Measurements from ENCODE around the gene RHPN2.

RHPN2 gene

GRCh38 chr19:33086955-33087354 lies 22.3 kb upstream of the RHPN2 start:
- TF ChIP-seq GATA1 (IDR thresholded peaks at IDR 0.05; ENCODE audit: low read depth, low read length) (no peak), POLR2A (IDR thresholded peaks at IDR 0.05; ENCODE audit: low read length) (no peak)
- no peak for DNase-seq

DNA sequence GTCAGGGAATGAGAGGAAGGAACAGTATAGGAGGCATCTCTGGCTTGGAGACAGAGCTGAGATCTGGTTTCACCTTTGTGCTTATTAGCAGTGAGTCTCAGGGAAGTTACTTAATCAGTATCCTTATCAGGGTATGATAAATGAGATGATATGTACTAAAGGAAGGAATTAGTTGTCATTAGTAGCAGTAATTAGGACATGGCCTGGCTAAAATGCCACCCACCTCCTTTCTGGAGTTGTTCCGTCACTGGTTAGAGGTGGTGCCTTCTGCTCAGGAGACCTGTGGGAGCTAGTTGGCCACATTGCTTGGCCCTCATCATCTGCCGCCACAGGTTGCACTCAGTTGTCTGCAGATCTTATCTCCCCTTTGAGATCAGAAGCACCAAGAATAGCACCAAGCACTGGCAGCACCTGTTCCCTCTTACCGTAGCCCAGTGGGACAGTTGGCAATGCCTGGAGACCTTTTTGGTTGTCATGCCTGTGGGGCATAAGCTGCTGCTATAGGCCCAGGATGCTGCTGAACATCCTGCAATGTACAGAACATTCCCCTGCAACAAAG lies 21.0 kb upstream of the RHPN2 start:
- no peak for TF ChIP-seq POLR2A (IDR thresholded peaks at IDR 0.05; ENCODE audit: low read length)
- no peak for TF ChIP-seq GATA1 (IDR thresholded peaks at IDR 0.05; ENCODE audit: low read depth, low read length)
- DNase-seq, result no peak

DNA sequence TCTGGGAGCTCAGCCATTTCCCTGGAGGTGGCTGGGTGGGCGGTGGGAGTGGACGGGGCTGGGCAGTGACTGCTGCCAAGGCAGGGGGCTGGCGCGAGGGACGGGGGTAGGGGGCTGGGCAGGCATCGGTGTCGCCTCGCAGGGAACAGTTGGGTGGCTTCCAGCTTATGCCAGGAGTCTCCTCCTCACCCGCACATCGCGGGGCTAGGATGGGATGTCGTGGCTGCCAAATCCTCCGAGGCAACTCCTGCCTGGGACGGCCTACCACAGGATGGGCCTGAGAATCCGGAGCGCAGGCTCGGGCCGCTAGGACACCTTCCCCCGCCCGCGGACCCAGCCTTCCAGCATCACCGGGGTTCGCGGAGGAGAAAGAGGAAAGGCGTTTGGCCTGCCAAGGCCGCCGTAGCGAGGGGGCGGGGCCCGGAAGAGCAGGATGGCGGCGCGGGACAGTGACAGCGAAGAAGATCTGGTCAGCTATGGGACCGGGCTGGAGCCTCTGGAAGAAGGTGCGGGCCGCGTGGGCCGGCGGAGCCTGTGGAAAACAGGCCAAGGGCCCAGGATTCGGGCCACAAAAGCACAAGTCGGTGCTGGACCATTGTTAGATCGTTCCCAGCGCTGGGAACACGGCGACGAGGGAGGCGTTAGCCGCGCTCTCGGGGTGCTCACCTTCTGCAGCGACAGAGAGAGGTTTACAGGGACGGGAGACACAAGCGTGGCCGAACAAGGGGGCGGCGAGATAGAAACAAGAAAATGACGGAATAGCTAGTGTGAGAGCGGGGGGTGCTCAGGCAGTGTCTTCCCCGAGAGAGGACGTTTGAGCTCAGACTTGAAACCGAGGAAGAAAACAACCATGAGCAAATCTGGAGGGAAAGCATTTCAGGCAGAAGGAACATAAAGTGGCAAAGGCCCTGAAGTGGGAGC lies 16.3 kb upstream of the RHPN2 start, which contains the start of gene GPATCH1:
GPATCH1 (plus strand) TSS at position 421 of the 921 bp plus-strand sequence; CDS start at position 434, 13 bp downstream.
- DNase-seq, result peak; percentile 89 to 92
- peak; percentile 69 for TF ChIP-seq POLR2A (IDR thresholded peaks at IDR 0.05; ENCODE audit: low read length)
- no peak for TF ChIP-seq GATA1 (IDR thresholded peaks at IDR 0.05; ENCODE audit: low read depth, low read length)

- TF ChIP-seq POLR2A (IDR thresholded peaks at IDR 0.05; ENCODE audit: low read length) (no peak), GATA1 (IDR thresholded peaks at IDR 0.05; ENCODE audit: low read depth, low read length) (no peak)
These were observed 10.8 kb upstream of the RHPN2 start for GRCh38 chr19:33075519-33075918.

GRCh38 chr19:33071887-33072286 lies 7.2 kb upstream of the RHPN2 start:
- no peak for TF ChIP-seq GATA1 (IDR thresholded peaks at IDR 0.05; ENCODE audit: low read depth, low read length)
- no peak for TF ChIP-seq POLR2A (IDR thresholded peaks at IDR 0.05; ENCODE audit: low read length)
- DNase-seq, result no peak

More at GRCh38 chr19:33075519-33075918, 10.8 kb upstream of the RHPN2 start:
- no peak for DNase-seq

DNA sequence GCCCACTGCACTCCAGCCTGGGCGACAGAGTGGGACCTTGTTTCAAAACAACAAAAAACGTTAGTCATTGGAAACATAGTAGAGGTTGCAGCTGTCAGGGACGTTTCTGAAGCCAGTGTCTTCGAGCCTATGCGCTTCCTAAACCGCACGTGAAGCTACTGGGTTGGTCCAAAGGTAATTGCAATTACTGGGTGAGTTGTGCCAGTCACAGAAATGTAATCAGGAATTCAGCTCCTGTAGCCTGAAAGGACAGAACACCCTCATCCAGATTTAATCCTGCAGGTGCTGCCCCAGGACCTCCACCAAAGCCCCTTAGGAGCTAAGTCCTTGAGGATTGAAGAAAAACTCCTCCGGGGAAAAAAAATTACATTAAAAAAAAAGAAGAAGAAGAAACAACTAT lies 2.4 kb upstream of the RHPN2 start:
- DNase-seq, result no peak
- TF ChIP-seq GATA1 (IDR thresholded peaks at IDR 0.05; ENCODE audit: low read depth, low read length), result no peak

DNA sequence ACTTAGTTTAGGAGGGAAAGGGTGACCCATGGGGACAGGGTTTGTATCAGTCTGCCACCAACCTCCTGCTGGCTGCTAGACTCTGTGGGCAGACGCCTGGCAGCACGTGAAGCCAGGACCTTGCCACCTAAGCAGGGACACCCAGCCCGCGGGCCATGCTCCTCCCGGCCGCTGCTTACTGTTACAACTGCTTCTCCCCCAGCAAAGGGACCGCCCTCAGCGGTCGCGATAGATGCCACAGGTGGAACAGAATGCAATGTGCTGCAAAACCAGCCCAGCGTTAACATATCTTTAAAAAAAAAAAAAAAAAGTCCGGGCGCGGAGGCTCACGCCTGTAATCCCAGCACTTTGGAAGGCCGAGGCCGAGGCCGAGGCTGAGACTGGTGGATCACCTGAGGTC lies 1.9 kb upstream of the RHPN2 start:
- TF ChIP-seq POLR2A (IDR thresholded peaks at IDR 0.05; ENCODE audit: low read length) (no peak), GATA1 (IDR thresholded peaks at IDR 0.05; ENCODE audit: low read depth, low read length) (no peak)
- no peak for DNase-seq

DNA sequence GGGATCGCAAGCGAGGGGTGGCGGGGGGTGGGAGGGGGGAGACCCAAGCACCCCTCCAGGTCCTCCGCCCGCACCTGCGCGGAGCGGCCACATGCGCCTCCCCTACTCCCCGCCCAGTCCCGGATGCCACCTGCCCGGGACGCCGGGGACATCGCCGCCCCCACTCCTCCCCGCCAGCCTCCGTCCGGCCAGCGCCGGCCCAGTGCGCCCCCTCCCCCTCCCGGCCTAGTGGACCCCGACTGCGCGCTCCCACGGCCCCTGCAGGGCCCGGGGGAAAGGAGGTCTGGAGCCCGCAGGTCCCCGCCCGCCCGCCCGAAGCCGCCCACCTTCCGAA lies 263 bp downstream of the RHPN2 start:
- DNase-seq, result no peak
- no peak for TF ChIP-seq GATA1 (IDR thresholded peaks at IDR 0.05; ENCODE audit: low read depth, low read length)
- no peak for TF ChIP-seq POLR2A (IDR thresholded peaks at IDR 0.05; ENCODE audit: low read length)

GRCh38 chr19:33063753-33064457 lies 783 bp downstream of the RHPN2 start:
- DNase-seq, result no peak
- no peak for TF ChIP-seq POLR2A (IDR thresholded peaks at IDR 0.05; ENCODE audit: low read length)
- no peak for TF ChIP-seq GATA1 (IDR thresholded peaks at IDR 0.05; ENCODE audit: low read depth, low read length)

GRCh38 chr19:33063356-33063752 lies 1.3 kb downstream of the RHPN2 start:
- no peak for DNase-seq
- no peak for TF ChIP-seq POLR2A (IDR thresholded peaks at IDR 0.05; ENCODE audit: low read length)
- TF ChIP-seq GATA1 (IDR thresholded peaks at IDR 0.05; ENCODE audit: low read depth, low read length), result no peak

- DNase-seq, result no peak
- no peak for TF ChIP-seq GATA1 (IDR thresholded peaks at IDR 0.05; ENCODE audit: low read depth, low read length)
- TF ChIP-seq POLR2A (IDR thresholded peaks at IDR 0.05; ENCODE audit: low read length), result no peak
These were observed 1.8 kb downstream of the RHPN2 start for GRCh38 chr19:33062902-33063301.

GRCh38 chr19:33060586-33060985 lies 4.1 kb downstream of the RHPN2 start:
- TF ChIP-seq GATA1 (IDR thresholded peaks at IDR 0.05; ENCODE audit: low read depth, low read length) (no peak), POLR2A (IDR thresholded peaks at IDR 0.05; ENCODE audit: low read length) (no peak)
- DNase-seq, result no peak

GRCh38 chr19:33055718-33056117 lies 9.0 kb downstream of the RHPN2 start:
- no peak for TF ChIP-seq POLR2A (IDR thresholded peaks at IDR 0.05; ENCODE audit: low read length)
- no peak for TF ChIP-seq GATA1 (IDR thresholded peaks at IDR 0.05; ENCODE audit: low read depth, low read length)
- no peak for DNase-seq

GRCh38 chr19:33054623-33055022 lies 10.1 kb downstream of the RHPN2 start:
- no peak for DNase-seq
- TF ChIP-seq POLR2A (IDR thresholded peaks at IDR 0.05; ENCODE audit: low read length), result no peak
- TF ChIP-seq GATA1 (IDR thresholded peaks at IDR 0.05; ENCODE audit: low read depth, low read length), result no peak
